ENCODE data around the gene DCC. TPM values are rescaled to one million over a fixed set of nuclear protein-coding genes. Genes with fewer than 3 reads are reported as not detected.

Gene DCC
- polyA plus RNA-seq, 1 experiment: 0.67 TPM

GRCh38 chr18:52679354-52679753 is 339.4 kb downstream of the DCC start:
- no peaks in the 10 kb centered on the region for H3K9me3 ChIP-seq (ENCODE audit: control insufficient read depth, insufficient read depth, low read length)
- H3K27ac ChIP-seq (ENCODE audit: low read depth, low read length): no peak overlapping the region
- H3K27me3 ChIP-seq (ENCODE audit: control insufficient read depth, insufficient read depth, low read length): no peaks in the 10 kb centered on the region
- ChIA-PET POLR2A (no interaction called here), CTCF (no interaction called here)
- no peak overlapping the region for H3K4me3 ChIP-seq (ENCODE audit: low read depth, low read length)
- TF ChIP-seq CTCF (IDR thresholded peaks at IDR 0.05; ENCODE audit: low read depth, low read length): no peak
- no peak for DNase-seq (ENCODE audit: low read depth, low spot score)

GRCh38 chr18:52682260-52682659 is 342.3 kb downstream of the DCC start:
- no peak for TF ChIP-seq CTCF (IDR thresholded peaks at IDR 0.05; ENCODE audit: low read depth, low read length)
- DNase-seq (ENCODE audit: low read depth, low spot score): no peak
- Histone ChIP-seq H3K9me3 (ENCODE audit: control insufficient read depth, insufficient read depth, low read length) (no peaks in the 10 kb centered on the region), H3K27ac (ENCODE audit: low read depth, low read length) (no peak overlapping the region), H3K27me3 (ENCODE audit: control insufficient read depth, insufficient read depth, low read length) (no peaks in the 10 kb centered on the region), H3K4me3 (ENCODE audit: low read depth, low read length) (no peak overlapping the region)
- ChIA-PET CTCF (no interaction called here), POLR2A (no interaction called here)

GRCh38 chr18:52685316-52685715 is 345.3 kb downstream of the DCC start:
- Histone ChIP-seq H3K9me3 (ENCODE audit: control insufficient read depth, insufficient read depth, low read length) (no peaks in the 10 kb centered on the region), H3K27me3 (ENCODE audit: control insufficient read depth, insufficient read depth, low read length) (no peaks in the 10 kb centered on the region), H3K27ac (ENCODE audit: low read depth, low read length) (no peak overlapping the region), H3K4me3 (ENCODE audit: low read depth, low read length) (no peak overlapping the region)
- no peak for TF ChIP-seq CTCF (IDR thresholded peaks at IDR 0.05; ENCODE audit: low read depth, low read length)
- POLR2A ChIA-PET: no interaction called here
- CTCF ChIA-PET: no interaction called here
- DNase-seq (ENCODE audit: low read depth, low spot score): no peak

GRCh38 chr18:52691841-52692240 is 351.8 kb downstream of the DCC start:
- ChIA-PET CTCF (interaction anchor here (0.5 kb wide), 1 partner anchor 280 kb away, joined by 6 read pairs; no protein-coding TSS in a partner anchor), POLR2A (no interaction called here)
- no peaks in the 10 kb centered on the region for H3K27me3 ChIP-seq (ENCODE audit: control insufficient read depth, insufficient read depth, low read length)
- no peak for TF ChIP-seq CTCF (IDR thresholded peaks at IDR 0.05; ENCODE audit: low read depth, low read length)
- no peak overlapping the region for H3K4me3 ChIP-seq (ENCODE audit: low read depth, low read length)
- H3K9me3 ChIP-seq (ENCODE audit: control insufficient read depth, insufficient read depth, low read length): no peaks in the 10 kb centered on the region
- DNase-seq (ENCODE audit: low read depth, low spot score): no peak
- H3K27ac ChIP-seq (ENCODE audit: low read depth, low read length): no peak overlapping the region

DNA sequence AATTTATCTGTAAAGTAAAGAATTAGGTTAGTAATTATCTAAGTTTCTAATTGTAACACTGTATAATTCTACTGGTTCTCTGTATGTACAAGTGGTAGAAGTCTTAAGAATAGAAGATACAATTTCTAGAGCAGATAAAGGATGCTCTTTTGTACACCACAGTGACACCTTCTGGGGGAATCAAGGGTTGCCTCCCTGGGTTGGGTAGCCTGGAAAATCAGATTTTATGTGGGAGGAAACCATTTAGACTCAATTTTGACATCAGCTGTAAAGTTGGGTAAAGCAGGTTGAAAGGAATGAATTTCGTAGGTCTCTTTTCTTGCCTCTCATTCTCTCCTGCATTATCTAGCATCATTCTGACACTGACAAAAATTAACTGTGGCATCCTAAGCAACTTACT is 354.8 kb downstream of the DCC start:
- Histone ChIP-seq H3K9me3 (ENCODE audit: control insufficient read depth, insufficient read depth, low read length) (no peaks in the 10 kb centered on the region), H3K27me3 (ENCODE audit: control insufficient read depth, insufficient read depth, low read length) (no peaks in the 10 kb centered on the region), H3K27ac (ENCODE audit: low read depth, low read length) (no peak overlapping the region), H3K4me3 (ENCODE audit: low read depth, low read length) (no peak overlapping the region)
- ChIA-PET POLR2A (no interaction called here), CTCF (interaction anchor here (0.6 kb wide), 1 partner anchor 1584 kb away, joined by 3 read pairs; no protein-coding TSS in a partner anchor)
- no peak for DNase-seq (ENCODE audit: low read depth, low spot score)
- TF ChIP-seq CTCF (IDR thresholded peaks at IDR 0.05; ENCODE audit: low read depth, low read length): peak; percentile 60

All from AG04450 (cell line).